Activated T-cell treated with anti-CD3 and anti-CD28 coated beads for 48 hours (primary cell): ENCODE measurements around the gene CCDC183.
"Not testable (repeated sequence)": the region's sequence is repeated elsewhere in the genome, so short reads cannot be mapped to it uniquely, and the experiment has no call there.

Experiments used
- DNase-seq: peaks from one replicate; pipeline ENCODE4 v3.0.0-alpha.2; 2020; ENCODE audit warnings: low read depth

The CCDC183 gene

GRCh38 chr9:136760834-136761544, 35.1 kb upstream of the CCDC183 start:
- DNase-seq = not testable (repeated sequence)

GRCh38 chr9:136761545-136761981, 34.6 kb upstream of the CCDC183 start:
- no peak for DNase-seq

GRCh38 chr9:136762221-136762691, 33.9 kb upstream of the CCDC183 start:
- no peak for DNase-seq

GRCh38 chr9:136762915-136763648, 33.1 kb upstream of the CCDC183 start:
- DNase-seq = peak; percentile 61

GRCh38 chr9:136763649-136764035, 32.5 kb upstream of the CCDC183 start:
- no peak for DNase-seq

- no peak for DNase-seq
Observed at GRCh38 chr9:136764301-136764891, 31.7 kb upstream of the CCDC183 start, which contains the start of gene LCN15. LCN15 (minus strand) TSS chr9:136764518; CDS start chr9:136764488, 30 bp downstream.

- DNase-seq = no peak
Observed at GRCh38 chr9:136765041-136765440, 31.1 kb upstream of the CCDC183 start.

GRCh38 chr9:136765745-136766409, 30.3 kb upstream of the CCDC183 start:
- not testable (repeated sequence) for DNase-seq

GRCh38 chr9:136766410-136767120, 29.6 kb upstream of the CCDC183 start:
- DNase-seq = peak; percentile 44

- peak; percentile 52 for DNase-seq
Observed at GRCh38 chr9:136769710-136770191, 26.4 kb upstream of the CCDC183 start.

- DNase-seq = no peak
Observed at GRCh38 chr9:136771907-136772415, 24.2 kb upstream of the CCDC183 start.

GRCh38 chr9:136773386-136774044, 22.6 kb upstream of the CCDC183 start:
- no peak for DNase-seq

- no peak for DNase-seq
Observed at GRCh38 chr9:136774416-136775045, 21.6 kb upstream of the CCDC183 start.

GRCh38 chr9:136775191-136775590, 20.9 kb upstream of the CCDC183 start:
- no peak for DNase-seq

- no peak for DNase-seq
Observed at GRCh38 chr9:136776947-136777346, 19.2 kb upstream of the CCDC183 start.

- no peak for DNase-seq
Observed at GRCh38 chr9:136777359-136777758, 18.8 kb upstream of the CCDC183 start.

GRCh38 chr9:136779808-136780207, 16.3 kb upstream of the CCDC183 start:
- no peak for DNase-seq

GRCh38 chr9:136782452-136782851, 13.7 kb upstream of the CCDC183 start:
- DNase-seq = no peak

GRCh38 chr9:136784249-136784996, 11.7 kb upstream of the CCDC183 start:
- no peak for DNase-seq

GRCh38 chr9:136784997-136785361, 11.2 kb upstream of the CCDC183 start:
- no peak for DNase-seq
